Activated T-helper 1 cell treated with Interleukin-2 at 50 U/mL for 16 hours (primary cell): ENCODE measurements around the gene ADAM15.

Experiments used
- DNase-seq: peaks from one replicate; pipeline ENCODE4 v3.0.0-alpha.2; 2020; ENCODE audit warnings: low read depth

ADAM15 gene

DNA sequence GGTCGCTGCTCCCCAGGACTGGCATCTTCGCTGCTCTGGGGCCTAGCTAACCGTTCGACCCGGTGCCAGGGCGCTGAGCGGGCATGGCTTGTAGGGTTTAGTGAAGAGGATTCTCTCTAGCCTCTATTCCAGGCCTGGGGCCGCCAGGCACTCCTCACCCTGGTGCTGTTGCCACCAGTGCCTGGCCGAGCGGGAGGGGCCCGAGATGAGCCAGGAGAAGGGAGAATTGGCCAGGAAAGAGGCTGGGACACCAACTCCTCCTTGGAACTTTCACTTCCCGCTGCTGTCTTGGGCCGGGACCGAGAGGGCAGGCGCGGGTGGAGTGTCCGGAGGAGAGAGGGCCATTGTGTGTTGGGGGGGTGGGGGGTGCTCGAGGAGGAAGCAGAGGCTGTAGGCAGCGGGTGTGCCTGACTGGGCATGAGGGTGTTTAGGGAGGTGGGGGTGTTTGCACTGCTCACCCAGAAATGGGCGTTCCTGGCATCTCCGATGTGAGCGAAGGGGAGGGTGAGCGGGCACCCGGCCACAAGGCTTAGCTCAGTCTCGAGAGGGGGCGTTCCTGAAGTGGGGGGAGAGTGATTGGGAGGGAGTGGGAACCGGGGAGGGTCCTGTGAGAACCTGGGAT, 772 bp downstream of the ADAM15 start:
- no peak for DNase-seq

DNA sequence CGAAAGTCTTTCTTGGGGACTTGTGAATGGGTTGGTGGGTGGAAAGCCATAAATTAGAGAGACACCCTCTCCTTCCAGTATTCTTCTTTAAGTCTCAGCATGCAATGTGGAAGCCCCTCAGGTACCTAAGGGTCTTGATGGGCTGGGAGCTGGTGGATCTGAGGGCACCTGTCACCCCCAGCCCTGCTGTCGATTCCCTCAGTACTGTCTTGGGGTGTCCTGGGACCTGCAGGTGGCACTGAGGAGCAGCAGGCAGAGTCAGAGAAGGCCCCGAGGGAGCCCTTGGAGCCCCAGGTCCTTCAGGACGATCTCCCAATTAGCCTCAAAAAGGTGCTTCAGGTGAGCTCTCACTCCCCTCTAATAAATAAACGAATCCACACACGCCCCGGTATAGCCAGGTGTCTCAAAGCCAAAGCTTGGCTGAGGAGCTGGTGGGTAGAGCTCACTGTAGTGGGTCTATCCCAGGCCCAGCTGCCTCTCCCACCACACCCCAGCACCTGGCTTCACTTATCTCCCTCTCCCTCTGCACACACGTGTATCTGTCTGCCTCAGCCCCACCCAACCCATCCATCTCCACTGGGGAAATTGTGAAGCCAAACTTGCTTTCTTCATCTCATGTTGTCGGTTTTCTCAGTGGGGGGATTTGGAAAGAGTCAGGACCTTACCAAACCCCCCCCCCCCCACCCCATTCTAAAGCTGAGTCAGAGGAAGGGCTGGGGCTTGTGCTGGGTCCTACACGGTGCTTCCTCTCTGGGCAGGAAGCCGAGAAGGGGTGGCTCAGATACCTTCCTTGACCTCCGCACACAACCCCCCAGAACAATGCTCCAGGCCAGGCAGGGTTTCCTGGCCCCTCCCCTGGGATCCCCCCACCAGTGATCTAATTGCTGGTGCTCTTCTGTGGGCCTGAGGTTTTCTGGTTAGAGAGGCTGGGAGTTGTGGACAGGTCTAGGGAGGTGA, 1.6 kb downstream of the ADAM15 start:
- DNase-seq: no peak

DNA sequence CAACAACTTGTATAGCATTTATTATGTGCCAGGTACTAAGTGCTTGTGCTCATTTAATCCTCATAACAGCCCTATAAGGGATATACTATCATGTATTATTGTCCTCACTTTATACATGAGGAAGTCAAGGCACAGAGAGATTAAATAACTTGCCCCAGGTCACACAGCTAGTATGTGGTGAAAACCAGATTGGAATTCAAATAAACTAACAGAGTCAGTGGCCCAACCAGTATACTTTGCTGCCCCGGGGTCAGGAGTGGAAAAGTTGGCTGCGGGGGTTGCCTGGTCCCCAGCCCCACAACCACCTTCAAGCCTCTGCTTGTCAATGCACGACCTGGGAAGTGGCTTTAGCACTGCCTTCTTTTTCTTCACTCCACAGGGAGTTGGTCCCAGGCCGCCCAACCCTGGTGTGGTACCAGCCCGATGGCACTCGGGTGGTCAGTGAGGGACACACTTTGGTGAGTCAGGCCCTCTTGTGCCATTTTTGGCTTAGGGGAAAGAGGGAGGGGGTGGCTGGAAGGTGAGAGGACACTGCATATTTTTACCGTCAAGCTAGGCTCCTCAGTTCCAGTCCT, 2.5 kb downstream of the ADAM15 start:
- DNase-seq: no peak

DNA sequence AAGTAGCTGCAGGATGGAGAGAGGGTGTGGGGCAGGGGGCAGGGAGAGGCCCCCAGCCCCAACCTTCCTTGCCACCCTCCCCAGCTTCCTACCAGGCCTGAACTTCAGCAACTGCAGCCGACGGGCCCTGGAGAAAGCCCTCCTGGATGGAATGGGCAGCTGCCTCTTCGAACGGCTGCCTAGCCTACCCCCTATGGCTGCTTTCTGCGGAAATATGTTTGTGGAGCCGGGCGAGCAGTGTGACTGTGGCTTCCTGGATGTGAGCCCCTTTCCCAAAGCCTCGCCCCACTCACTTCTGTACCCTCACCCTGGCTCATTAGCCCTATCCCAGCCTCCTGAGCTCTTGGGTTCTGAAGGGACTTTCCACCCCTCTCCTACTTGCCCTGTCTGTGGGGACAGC, 6.0 kb downstream of the ADAM15 start:
- no peak for DNase-seq

- no peak for DNase-seq
Measured at GRCh38 chr1:155057788-155058211, 6.7 kb downstream of the ADAM15 start.

GRCh38 chr1:155060736-155061135, 9.6 kb downstream of the ADAM15 start:
- DNase-seq: no peak

GRCh38 chr1:155061381-155062150, 10.4 kb downstream of the ADAM15 start:
- peak; percentile 88 for DNase-seq

GRCh38 chr1:155062151-155062686, 11.1 kb downstream of the ADAM15 start:
- DNase-seq: no peak

DNA sequence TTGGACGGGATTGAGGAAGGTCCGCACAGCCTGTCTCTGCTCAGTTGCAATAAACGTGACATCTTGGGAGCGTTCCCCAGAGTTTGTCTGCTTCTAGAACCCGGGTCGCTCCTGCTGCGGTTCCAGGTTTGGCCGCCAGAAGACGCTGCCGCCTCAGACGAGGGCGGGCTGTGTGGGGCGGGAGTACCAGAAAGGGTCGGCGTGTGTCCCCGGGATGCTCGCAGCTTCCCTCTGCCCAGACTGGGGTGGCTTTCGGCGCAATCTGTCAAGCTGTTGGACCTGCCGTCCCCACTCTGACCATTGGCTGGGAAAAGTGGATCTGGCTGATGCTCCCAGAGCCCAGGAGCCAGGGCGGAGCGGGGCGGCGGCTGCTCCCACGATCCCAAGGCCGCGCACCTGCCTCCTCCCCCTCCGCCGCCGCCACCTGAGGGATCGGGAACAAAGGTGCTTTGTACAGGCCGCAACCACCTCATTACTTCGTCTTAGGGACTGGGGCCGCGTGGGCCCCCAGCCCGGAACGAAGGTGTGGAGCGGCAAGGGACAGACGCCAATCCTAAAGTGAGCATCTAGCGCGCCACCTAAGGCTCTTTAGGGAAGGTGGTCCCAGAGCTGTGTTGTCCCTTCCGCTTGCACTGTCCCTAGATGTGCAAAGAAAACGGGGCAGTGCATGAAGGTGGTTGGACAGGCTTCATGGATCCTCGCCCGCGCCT, 11.7 kb downstream of the ADAM15 start:
- peak; percentile 55 for DNase-seq

DNA sequence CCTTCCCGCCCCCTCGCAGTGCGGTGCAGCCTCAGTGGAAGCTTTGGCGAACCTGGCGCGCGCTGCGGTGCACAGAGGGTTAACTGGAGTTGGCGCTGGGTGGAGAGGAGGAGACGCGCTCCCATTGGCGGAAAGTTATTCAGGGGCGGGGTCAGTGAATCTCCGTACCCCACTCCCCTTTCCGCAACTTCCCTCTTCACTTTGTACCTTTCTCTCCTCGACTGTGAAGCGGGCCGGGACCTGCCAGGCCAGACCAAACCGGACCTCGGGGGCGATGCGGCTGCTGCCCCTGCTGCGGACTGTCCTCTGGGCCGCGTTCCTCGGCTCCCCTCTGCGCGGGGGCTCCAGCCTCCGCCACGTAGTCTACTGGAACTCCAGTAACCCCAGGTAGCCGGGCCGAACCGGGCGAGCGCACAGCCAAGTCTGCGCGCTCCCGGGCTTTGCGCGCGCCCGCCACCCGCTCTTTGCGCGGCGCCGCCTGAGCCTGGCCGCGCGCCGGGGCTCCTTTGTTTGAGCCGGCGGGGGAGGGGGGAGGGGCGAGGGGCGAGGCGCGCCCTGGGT, 12.5 kb downstream of the ADAM15 start, which contains the start of gene EFNA4:
EFNA4 (plus strand) TSS at position 191 of the 561 bp plus-strand sequence; CDS start at position 275, 84 bp downstream.
- peak; percentile 70 for DNase-seq

GRCh38 chr1:155064111-155064831, 13.2 kb downstream of the ADAM15 start:
- DNase-seq: no peak

DNA sequence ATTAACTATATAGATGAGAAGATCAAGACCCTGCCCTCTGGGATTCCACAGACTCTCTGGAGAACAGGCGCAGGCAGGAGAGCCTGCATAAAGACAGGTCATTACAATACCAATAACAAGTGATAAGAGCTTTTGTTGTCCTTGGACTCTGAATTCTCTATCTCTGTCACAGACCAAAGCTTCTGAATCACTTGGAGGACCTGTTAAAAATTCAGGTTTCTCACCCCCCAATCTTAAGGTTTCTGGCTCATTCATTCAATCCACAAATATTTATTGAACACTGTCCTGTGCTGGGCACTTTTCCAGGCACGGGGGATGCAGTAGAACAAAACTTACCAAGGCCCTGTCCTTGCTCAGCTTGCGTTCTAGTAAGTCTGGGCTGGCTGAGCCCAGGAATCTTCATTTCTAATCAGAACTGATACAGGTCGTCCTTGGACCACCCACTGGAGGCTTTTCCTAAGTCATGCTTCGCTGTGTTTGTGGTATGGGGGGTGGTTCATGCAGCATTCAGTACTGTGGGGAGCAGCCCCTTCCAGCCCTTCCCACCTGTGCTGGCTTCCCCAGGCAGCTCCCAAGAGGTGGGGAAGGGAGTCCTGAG, 13.8 kb downstream of the ADAM15 start:
- DNase-seq: no peak

DNA sequence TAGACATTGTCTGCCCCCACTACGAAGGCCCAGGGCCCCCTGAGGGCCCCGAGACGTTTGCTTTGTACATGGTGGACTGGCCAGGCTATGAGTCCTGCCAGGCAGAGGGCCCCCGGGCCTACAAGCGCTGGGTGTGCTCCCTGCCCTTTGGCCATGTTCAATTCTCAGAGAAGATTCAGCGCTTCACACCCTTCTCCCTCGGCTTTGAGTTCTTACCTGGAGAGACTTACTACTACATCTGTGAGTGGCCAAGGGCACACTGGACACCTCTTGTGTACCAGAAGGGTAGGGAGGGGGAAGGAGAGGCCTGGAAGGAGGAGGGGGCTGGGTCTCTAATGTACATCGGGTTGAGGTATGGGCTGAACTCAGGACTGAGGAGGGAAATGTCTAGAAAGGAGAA, 15.7 kb downstream of the ADAM15 start:
- no peak for DNase-seq

DNA sequence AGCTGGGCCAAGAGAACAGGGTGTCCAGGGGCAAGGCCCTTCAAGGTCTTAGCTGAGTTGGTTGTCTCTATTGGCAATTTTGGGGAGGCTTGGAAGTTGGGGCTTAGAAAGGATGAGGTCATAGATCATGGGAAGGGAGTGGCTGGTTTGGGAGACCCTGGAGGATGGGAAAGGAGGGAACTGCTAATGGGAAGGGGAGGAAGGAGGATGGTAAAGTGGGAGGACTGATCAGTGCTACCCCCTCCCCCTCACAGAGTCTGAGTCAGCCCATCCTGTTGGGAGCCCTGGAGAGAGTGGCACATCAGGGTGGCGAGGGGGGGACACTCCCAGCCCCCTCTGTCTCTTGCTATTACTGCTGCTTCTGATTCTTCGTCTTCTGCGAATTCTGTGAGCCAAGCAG, 17.5 kb downstream of the ADAM15 start:
- DNase-seq: no peak

GRCh38 chr1:155069551-155070157, 18.5 kb downstream of the ADAM15 start:
- no peak for DNase-seq

DNA sequence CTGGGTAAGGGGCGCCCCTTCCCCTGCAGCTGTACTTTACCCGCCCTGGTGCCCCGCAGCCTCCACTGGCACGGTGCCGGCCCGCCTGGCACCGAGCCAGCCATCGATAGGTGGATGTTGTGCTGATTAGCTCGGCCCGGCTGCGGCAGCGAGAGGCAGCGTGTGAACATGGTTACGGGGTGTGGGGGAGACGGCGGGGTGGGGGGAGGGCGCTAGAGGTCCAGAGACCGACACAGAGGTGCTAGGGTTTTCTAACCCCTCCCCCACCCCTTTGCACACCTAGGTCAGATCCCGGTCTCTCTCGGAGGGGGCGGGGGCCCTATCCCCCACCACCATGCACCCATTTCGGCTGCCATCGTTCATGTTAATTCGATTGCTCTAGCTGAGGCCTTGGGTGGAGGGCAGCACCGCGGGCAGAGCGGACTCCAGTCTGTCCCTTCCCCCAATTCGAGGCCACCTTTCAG, 19.1 kb downstream of the ADAM15 start:
- DNase-seq: no peak

GRCh38 chr1:155070721-155071569, 19.8 kb downstream of the ADAM15 start:
- peak; percentile 64 for DNase-seq

- no peak for DNase-seq
Measured at GRCh38 chr1:155071701-155072100, 20.6 kb downstream of the ADAM15 start.
